Stomach (tissue), 9 donors: Measurements from ENCODE around the gene MYOM1. TPM values are rescaled to one million over a fixed set of nuclear protein-coding genes. Genes with fewer than 3 reads are reported as not detected.

Experiments used
- DNase-seq, 2 donors: peaks; one replicate each; pipeline versions ENCODE4 v3.0.0 to v3.0.0-alpha.2; 2013 to 2019
- H3K27ac ChIP-seq, 5 donors: fragments of 200-600 bp in 4 of 5; sonication (generic) in 4 of 5; one replicate each; pipeline ENCODE4 v1.5.1; 2013 to 2019; ENCODE audit warnings: mild to moderate bottlenecking in 1 of 5, moderate library complexity in 1 of 5
- H3K27me3 ChIP-seq, 3 donors: fragments of 200-600 bp; sonication (generic); one replicate each; pipeline ENCODE4 v1.5.1; 2017 to 2019; ENCODE audit warnings: mixed run types in 1 of 3
- H3K36me3 ChIP-seq, 4 donors: fragments of 200-600 bp; sonication (generic); 1 replicate in 3 of 4; 2 replicates in 1 of 4; pipeline ENCODE4 v1.5.1; 2016 to 2019
- H3K4me1 ChIP-seq, 4 donors: fragments of 200-600 bp; sonication (generic); one replicate each; pipeline ENCODE4 v1.5.1; 2016 to 2019
- H3K4me3 ChIP-seq, 4 donors: fragments of 200-600 bp; sonication (generic) in 3 of 4; one replicate each; pipeline ENCODE4 v1.5.1; 2016 to 2019; ENCODE audit warnings: mild to moderate bottlenecking in 1 of 4
- H3K9me3 ChIP-seq, 4 donors: fragments of 200-600 bp; sonication (generic); one replicate each; pipeline ENCODE4 v1.5.1; 2016 to 2019
- CTCF ChIP-seq, 7 experiments: fragments of 450-650 bp in 4 of 7; fragments of 200-600 bp in 3 of 7; sonication (generic) in 3 of 7; IDR thresholded peaks; one replicate each; pipeline ENCODE4 v1.5.1; 2016 to 2019; ENCODE audit warnings: antibody characterized with exemption in 7 of 7, control low read depth in 2 of 7, mild to moderate bottlenecking in 1 of 7
- EP300 ChIP-seq: sonication (generic); formaldehyde crosslinking; IDR thresholded peaks from one replicate; pipeline ENCODE4 v1.6.1; 2017; ENCODE audit warnings: antibody characterized with exemption
- POLR2A ChIP-seq, 4 donors: fragments of 450-650 bp; IDR thresholded peaks; one replicate each; pipeline ENCODE4 v1.6.1; 2016; ENCODE audit warnings: antibody characterized with exemption in 4 of 4, control low read depth in 2 of 4, mild to moderate bottlenecking in 1 of 4, moderate library complexity in 1 of 4
- POLR2AphosphoS5 ChIP-seq, 3 donors: sonication (generic); formaldehyde crosslinking; IDR thresholded peaks; one replicate each; pipeline ENCODE4 v1.6.1; 2016; ENCODE audit warnings: antibody characterized with exemption in 3 of 3
- WGBS, 5 donors: extraction: QIAGEN DNeasy Blood & Tissue Kit in 3 of 5; methylation state at CpG; one replicate each; pipeline versions ENCODE4 v1.1.5 to v1.1.7; 2013 to 2018; 5-methylcytosine and 5-hydroxymethylcytosine counted together
- intact Hi-C: fragments of 100-400 bp; cut with DNase I; formaldehyde crosslinking; loops from one replicate; pipeline ENCODE4 v1.15.1; 2023; ENCODE audit warnings: low total_unique reads
- polyA plus RNA-seq, 3 donors: library from polyadenylated mRNA; stranded (reverse); fragments of 200-250 nt; gene quantifications; one replicate each; pipeline ENCODE4 v1.2.3, GENCODE V29; 2013
- total RNA-seq, 5 donors: library from RNA; depleted of rRNA; stranded (reverse); fragments of >200 nt; gene quantifications; one replicate each; pipeline versions ENCODE4 v1.1.0 to v1.2.3, GENCODE V29; 2014 to 2016
- donor health status: healthy with polysubstance abuse.
- donor health status: Bipolar disorder and iron deficiency.
- donor health status: healthy.

MYOM1 gene
- total and polyA plus RNA-seq, 8 donors, result 1.2 to 37.9 (median 3.5) TPM

GRCh38 chr18:3157606-3158005, 62.2 kb downstream of the MYOM1 start:
- intact Hi-C loops, result no loop called here
- H3K36me3 ChIP-seq, result peaks cover 0 to 8% (median 0%) of the 10 kb centered on the region in 4 donors
- 81 to 90% (median 88%) methylated on average over 2 of the region's 2 CpGs for WGBS, 5 donors
- TF ChIP-seq POLR2A (IDR thresholded peaks at IDR 0.05) (no peak), CTCF (IDR thresholded peaks at IDR 0.05) (no peak), EP300 (no peak), POLR2AphosphoS5 (IDR thresholded peaks at IDR 0.05) (no peak)
- peaks cover 0 to 17% (median 8%) of the 10 kb centered on the region in 4 donors for H3K4me1 ChIP-seq
- no peak overlapping the region for H3K4me3 ChIP-seq
- H3K9me3 ChIP-seq, result no peaks in the 10 kb centered on the region
- H3K27me3 ChIP-seq, result no peaks in the 10 kb centered on the region
- no peak overlapping the region for H3K27ac ChIP-seq
- DNase-seq, result peak in 1 of 2 donors; percentile 37

GRCh38 chr18:3157086-3157485, 62.7 kb downstream of the MYOM1 start:
- Histone ChIP-seq H3K4me1 (peaks cover 0 to 19% (median 8%) of the 10 kb centered on the region in 4 donors), H3K4me3 (no peak overlapping the region), H3K9me3 (no peaks in the 10 kb centered on the region), H3K27ac (no peak overlapping the region), H3K36me3 (peaks cover 0 to 4% (median 0%) of the 10 kb centered on the region in 4 donors), H3K27me3 (no peaks in the 10 kb centered on the region)
- WGBS, 5 donors, result 84 to 95% (median 93%) methylated on average over 5 of the region's 5 CpGs
- intact Hi-C loops, result no loop called here
- TF ChIP-seq EP300 (no peak), POLR2A (IDR thresholded peaks at IDR 0.05) (no peak)
- DNase-seq, result no peak

GRCh38 chr18:3156325-3156640, 63.5 kb downstream of the MYOM1 start:
- no peak for DNase-seq
- WGBS, 5 donors, result 81 to 96% (median 88%) methylated on average over 1 of the region's 1 CpG
- Histone ChIP-seq H3K9me3 (no peaks in the 10 kb centered on the region), H3K4me3 (no peak overlapping the region), H3K27me3 (no peaks in the 10 kb centered on the region), H3K4me1 (peaks cover 0 to 27% (median 8%) of the 10 kb centered on the region in 4 donors), H3K27ac (peak overlapping the region in 4 of 5 donors; percentile 33 to 70 (median 41)), H3K36me3 (no peaks in the 10 kb centered on the region)
- intact Hi-C loops, result no loop called here
- no peak for TF ChIP-seq POLR2A (IDR thresholded peaks at IDR 0.05)
- no peak for TF ChIP-seq POLR2AphosphoS5 (IDR thresholded peaks at IDR 0.05)
- no peak for TF ChIP-seq EP300
- no peak for TF ChIP-seq CTCF (IDR thresholded peaks at IDR 0.05)

GRCh38 chr18:3154214-3154613, 65.6 kb downstream of the MYOM1 start:
- WGBS, 5 donors, result 85 to 93% (median 90%) methylated on average over 2 of the region's 2 CpGs
- intact Hi-C loops, result loop anchor here (5.0 kb wide), 1 partner anchor 222 kb away; no protein-coding TSS in a partner anchor
- H3K36me3 ChIP-seq, result no peaks in the 10 kb centered on the region
- H3K27ac ChIP-seq, result no peak overlapping the region
- TF ChIP-seq CTCF (IDR thresholded peaks at IDR 0.05) (no peak), EP300 (no peak)
- DNase-seq, result no peak
- H3K4me3 ChIP-seq, result no peak overlapping the region
- peaks cover 0 to 35% (median 8%) of the 10 kb centered on the region in 4 donors for H3K4me1 ChIP-seq
- no peaks in the 10 kb centered on the region for H3K9me3 ChIP-seq
- no peaks in the 10 kb centered on the region for H3K27me3 ChIP-seq

- DNase-seq, result peak in 1 of 2 donors; percentile 27
- intact Hi-C loops, result loop anchor here (5.0 kb wide), 1 partner anchor 221 kb away; no protein-coding TSS in a partner anchor
- H3K4me3 ChIP-seq, result no peak overlapping the region
- H3K27me3 ChIP-seq, result no peaks in the 10 kb centered on the region
- H3K4me1 ChIP-seq, result peaks cover 0 to 39% (median 8%) of the 10 kb centered on the region in 4 donors
- no peaks in the 10 kb centered on the region for H3K9me3 ChIP-seq
- H3K36me3 ChIP-seq, result no peaks in the 10 kb centered on the region
- 64 to 74% (median 70%) methylated on average over 8 of the region's 8 CpGs for WGBS, 5 donors
- TF ChIP-seq POLR2AphosphoS5 (IDR thresholded peaks at IDR 0.05) (peak in 1 of 3 donors; percentile 9), EP300 (no peak)
- H3K27ac ChIP-seq, result peak overlapping the region in 2 of 5 donors; percentile 21 to 44
These were observed 66.6 kb downstream of the MYOM1 start for GRCh38 chr18:3153107-3153704.
